C4-2B (cell line): ENCODE measurements around the gene ACAD8.
"Not testable (repeated sequence)": the region's sequence is repeated elsewhere in the genome, so short reads cannot be mapped to it uniquely, and the experiment has no call there.

Source experiments
- H3K27ac ChIP-seq: fragments of 450-650 bp; 2 replicates; pipeline ENCODE4 v1.5.1; 2017
- CTCF ChIP-seq: fragments of 450-650 bp; conservative IDR thresholded peaks from 2 replicates; pipeline ENCODE4 v1.5.1; 2017; ENCODE audit warnings: mild to moderate bottlenecking
- ZFX ChIP-seq: fragments of 450-650 bp; IDR thresholded peaks from 2 replicates; pipeline ENCODE4 v1.6.1; 2017

Gene ACAD8

GRCh38 chr11:134276396-134277182 lies 23.2 kb downstream of the ACAD8 start:
- no peak overlapping the region for H3K27ac ChIP-seq
- TF ChIP-seq CTCF, result no peak
- TF ChIP-seq ZFX, result no peak

- no peak overlapping the region for H3K27ac ChIP-seq
- TF ChIP-seq CTCF, result no peak
- no peak for TF ChIP-seq ZFX
Measured at GRCh38 chr11:134277183-134278001, 24.0 kb downstream of the ACAD8 start.

- TF ChIP-seq ZFX, result no peak
- TF ChIP-seq CTCF, result no peak
- no peak overlapping the region for H3K27ac ChIP-seq
Measured at GRCh38 chr11:134278356-134278755, 25.0 kb downstream of the ACAD8 start.

- H3K27ac ChIP-seq, result not testable (repeated sequence)
Measured at GRCh38 chr11:134281635-134282034, 28.3 kb downstream of the ACAD8 start.

- no peak for TF ChIP-seq ZFX
- no peak for TF ChIP-seq CTCF
Measured at GRCh38 chr11:134282121-134283045, 29.0 kb downstream of the ACAD8 start.

GRCh38 chr11:134283461-134284230 lies 30.3 kb downstream of the ACAD8 start:
- H3K27ac ChIP-seq, result peak overlapping the region; percentile 34; the same call in 1 of the 2 replicates
- TF ChIP-seq ZFX (no peak), CTCF (no peak)

More at GRCh38 chr11:134282121-134283045, 29.0 kb downstream of the ACAD8 start:
- peak overlapping the region; percentile 34 for H3K27ac ChIP-seq

GRCh38 chr11:134284349-134284748 lies 31.0 kb downstream of the ACAD8 start:
- H3K27ac ChIP-seq, result not testable (repeated sequence)
